ENCODE data around the gene ZNF587.
"Not testable (repeated sequence)": the region's sequence is repeated elsewhere in the genome, so short reads cannot be mapped to it uniquely, and the experiment has no call there.

Gene ZNF587

GRCh38 chr19:57817976-57818375 lies 31.7 kb upstream of the ZNF587 start:
- ChIA-PET CTCF (no interaction called here), POLR2A (ENCODE audit: low non-redundant PET) (no interaction called here)
- no peak for DNase-seq (ENCODE audit: low spot score)
- no peak overlapping the region for H3K27ac ChIP-seq
- no peak for TF ChIP-seq CTCF (conservative IDR thresholded peaks at IDR 0.05; ENCODE audit: low read depth)

- POLR2A ChIA-PET (ENCODE audit: low non-redundant PET): no interaction called here
These were observed 31.3 kb upstream of the ZNF587 start for GRCh38 chr19:57818378-57818777.

GRCh38 chr19:57819475-57820148 lies 30.0 kb upstream of the ZNF587 start:
- H3K27ac ChIP-seq: peak overlapping the region; percentile 75
- TF ChIP-seq CTCF (conservative IDR thresholded peaks at IDR 0.05; ENCODE audit: low read depth): no peak; the same call in 1 of the 2 replicates
- ChIA-PET CTCF (interaction anchor here (0.6 to 0.7 kb wide), 2 partner anchors 92 to 120 kb away, joined by 3 to 4 read pairs; partner anchors contain the start of gene ZNF671), POLR2A (ENCODE audit: low non-redundant PET) (interaction anchor here (0.5 to 0.7 kb wide), 2 partner anchors 92 to 431 kb away, joined by 3 to 10 read pairs; partner anchors contain the start of gene ZNF671)
- DNase-seq (ENCODE audit: low spot score): peak; percentile 92

More at GRCh38 chr19:57818378-57818777, 31.3 kb upstream of the ZNF587 start:
- no peak for TF ChIP-seq CTCF (conservative IDR thresholded peaks at IDR 0.05; ENCODE audit: low read depth)
- H3K27ac ChIP-seq: no peak overlapping the region
- DNase-seq (ENCODE audit: low spot score): no peak
- CTCF ChIA-PET: interaction anchor here (0.8 kb wide), 1 partner anchor 11 kb away, joined by 3 read pairs; no protein-coding TSS in a partner anchor

- ChIA-PET CTCF (no interaction called here), POLR2A (ENCODE audit: low non-redundant PET) (no interaction called here)
- no peak overlapping the region for H3K27ac ChIP-seq
- no peak for DNase-seq (ENCODE audit: low spot score)
- no peak for TF ChIP-seq CTCF (conservative IDR thresholded peaks at IDR 0.05; ENCODE audit: low read depth)
These were observed 29.1 kb upstream of the ZNF587 start for GRCh38 chr19:57820599-57820998.

- H3K27ac ChIP-seq; CTCF ChIA-PET; POLR2A ChIA-PET (ENCODE audit: low non-redundant PET); DNase-seq (ENCODE audit: low spot score): not testable (repeated sequence)
These were observed 28.6 kb upstream of the ZNF587 start for GRCh38 chr19:57821095-57821494.

GRCh38 chr19:57821501-57821900 lies 28.2 kb upstream of the ZNF587 start:
- DNase-seq (ENCODE audit: low spot score); CTCF ChIA-PET; POLR2A ChIA-PET (ENCODE audit: low non-redundant PET); H3K27ac ChIP-seq: not testable (repeated sequence)

GRCh38 chr19:57823155-57823554 lies 26.5 kb upstream of the ZNF587 start:
- POLR2A ChIA-PET (ENCODE audit: low non-redundant PET); DNase-seq (ENCODE audit: low spot score); H3K27ac ChIP-seq: not testable (repeated sequence)
- CTCF ChIA-PET: interaction anchor here (0.6 kb wide), 1 partner anchor 12 kb away, joined by 3 read pairs; no protein-coding TSS in a partner anchor

GRCh38 chr19:57823608-57824007 lies 26.1 kb upstream of the ZNF587 start:
- DNase-seq (ENCODE audit: low spot score); CTCF ChIA-PET; H3K27ac ChIP-seq; POLR2A ChIA-PET (ENCODE audit: low non-redundant PET): not testable (repeated sequence)

- peak overlapping the region; percentile 10; the same call in 1 of the 2 replicates for H3K27ac ChIP-seq
- no peak for DNase-seq (ENCODE audit: low spot score)
- CTCF ChIA-PET: no interaction called here
- TF ChIP-seq CTCF (conservative IDR thresholded peaks at IDR 0.05; ENCODE audit: low read depth): no peak
- POLR2A ChIA-PET (ENCODE audit: low non-redundant PET): no interaction called here
These were observed 24.1 kb upstream of the ZNF587 start for GRCh38 chr19:57825511-57825910.

Data from RWPE1 (cell line).